ENCODE measurements around the gene PILRA. TPM values are rescaled to one million over a fixed set of nuclear protein-coding genes. Genes with fewer than 3 reads are reported as not detected.
A peak's percentile ranks its signal among the peaks of the same experiment; 100 is the strongest.
"Not testable (repeated sequence)": the region's sequence is repeated elsewhere in the genome, so short reads cannot be mapped to it uniquely, and the experiment has no call there.

Gene PILRA
- total and polyA plus RNA-seq, 4 donors = 5.8 to 21.5 (median 10.9) TPM

DNA sequence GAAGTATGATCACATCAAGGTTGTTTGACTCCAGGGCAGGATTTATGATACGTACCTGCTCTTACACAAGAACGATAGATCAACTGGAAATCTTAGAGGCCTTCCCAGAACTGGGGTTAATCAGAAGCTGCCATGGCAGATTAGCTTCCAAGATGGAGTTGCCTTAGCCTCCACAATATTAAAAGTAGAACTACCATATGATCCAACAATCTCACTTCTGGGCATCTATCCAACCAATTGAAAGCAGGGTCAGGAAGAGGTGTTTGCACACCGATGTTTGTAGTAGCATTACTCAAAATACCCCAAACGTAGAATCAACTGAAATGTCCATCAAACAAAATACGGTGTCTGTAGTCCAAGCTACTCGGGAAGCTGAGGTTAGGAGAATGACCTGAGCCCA lies 8.8 kb upstream of the PILRA start:
- WGBS, 2 donors = 90 to 91% methylated on average over 6 of the region's 6 CpGs
- Histone ChIP-seq H3K36me3 (ENCODE audit: control insufficient read depth in 1 of 2, insufficient read depth in 2 of 2, low read length in 1 of 2) (peaks cover under 1 to 7% of the 10 kb centered on the region in 2 donors), H3K27me3 (ENCODE audit: control insufficient read depth in 1 of 2, insufficient read depth in 2 of 2, low read length in 1 of 2) (no peaks in the 10 kb centered on the region), H3K9me3 (ENCODE audit: control insufficient read depth, low read length) (no peaks in the 10 kb centered on the region), H3K4me3 (ENCODE audit: low read length in 2 of 2) (no peak overlapping the region), H3K4me1 (ENCODE audit: control insufficient read depth in 1 of 2, insufficient read depth in 2 of 2, low read length in 2 of 2) (no peaks in the 10 kb centered on the region), H3K27ac (ENCODE audit: low read depth in 1 of 2, low read length in 2 of 2) (no peak overlapping the region)
- ATAC-seq (ENCODE audit: low FRiP score) (no peak), DNase-seq (no peak)
- intact Hi-C loops (cut with DNase I) = no loop called here

DNA sequence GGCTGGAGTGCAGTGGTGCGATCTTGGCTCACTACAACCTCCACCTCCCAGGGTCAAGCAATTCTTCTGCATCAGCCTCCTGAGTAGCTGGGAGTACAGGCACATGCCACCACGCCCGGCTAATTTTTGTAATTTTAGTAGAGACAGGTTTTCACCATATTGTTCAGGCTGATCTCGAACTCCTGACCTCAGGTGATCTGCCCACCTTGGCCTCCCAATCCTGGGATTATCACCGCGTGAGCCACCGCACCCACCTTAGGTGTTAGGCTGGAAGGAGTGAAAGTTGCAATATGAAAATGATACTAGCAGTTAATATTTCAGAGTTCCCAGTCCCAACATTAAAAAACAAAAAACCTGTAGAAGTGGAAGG lies 7.3 kb upstream of the PILRA start:
- H3K4me3 ChIP-seq (ENCODE audit: low read length in 2 of 2); intact Hi-C loops (cut with DNase I); H3K27me3 ChIP-seq (ENCODE audit: control insufficient read depth in 1 of 2, insufficient read depth in 2 of 2, low read length in 1 of 2); H3K9me3 ChIP-seq (ENCODE audit: control insufficient read depth, low read length); DNase-seq; ATAC-seq (ENCODE audit: low FRiP score); H3K27ac ChIP-seq (ENCODE audit: low read depth in 1 of 2, low read length in 2 of 2); H3K4me1 ChIP-seq (ENCODE audit: control insufficient read depth in 1 of 2, insufficient read depth in 2 of 2, low read length in 2 of 2); H3K36me3 ChIP-seq (ENCODE audit: control insufficient read depth in 1 of 2, insufficient read depth in 2 of 2, low read length in 1 of 2): not testable (repeated sequence)
- 96% methylated on average over 7 of the region's 7 CpGs for WGBS, 2 donors

DNA sequence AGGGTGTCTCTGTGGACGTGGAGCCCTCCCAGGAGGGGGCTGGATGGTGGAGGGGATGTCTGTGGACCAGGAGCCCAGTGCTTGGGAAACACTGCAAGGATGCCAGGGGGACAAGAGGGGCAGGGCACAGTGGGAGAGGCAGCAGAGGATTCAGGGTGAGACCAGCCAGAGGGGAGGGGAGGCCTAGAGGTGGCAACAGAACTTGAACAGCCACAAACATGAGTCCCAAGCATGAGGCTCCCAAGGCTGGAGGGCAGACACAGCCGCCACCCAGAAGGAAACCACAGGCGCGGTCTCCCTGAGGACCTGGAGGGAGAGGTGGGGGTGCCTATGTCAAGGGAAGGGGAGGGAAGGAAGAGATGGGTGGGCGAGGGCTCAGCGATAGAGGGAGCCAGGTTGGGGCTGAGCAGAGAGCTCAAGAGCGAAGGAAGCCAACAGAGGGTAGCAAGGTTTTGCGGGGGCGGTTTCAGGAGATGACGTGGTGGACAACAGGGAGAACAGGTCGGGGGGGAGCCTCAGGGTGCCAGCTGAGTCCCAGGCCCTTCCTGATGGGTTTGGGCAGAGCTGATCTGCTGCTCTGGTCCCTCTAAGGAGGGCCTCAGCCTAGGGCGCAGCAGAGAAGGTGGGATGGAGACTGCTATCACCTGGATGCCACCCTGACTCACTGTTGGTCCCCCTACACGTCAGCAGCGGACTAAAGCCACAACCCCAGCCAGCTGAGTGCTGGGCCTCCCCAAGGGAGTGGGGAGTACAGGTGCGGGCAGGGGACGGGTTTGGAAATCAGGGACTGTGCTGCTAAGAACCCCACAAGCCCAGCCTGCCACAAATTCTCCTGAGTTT lies 6.7 kb upstream of the PILRA start:
- ATAC-seq (ENCODE audit: low FRiP score) = no peak
- H3K9me3 ChIP-seq (ENCODE audit: control insufficient read depth, low read length) = no peaks in the 10 kb centered on the region
- H3K27ac ChIP-seq (ENCODE audit: low read depth in 1 of 2, low read length in 2 of 2) = no peak overlapping the region
- H3K27me3 ChIP-seq (ENCODE audit: control insufficient read depth in 1 of 2, insufficient read depth in 2 of 2, low read length in 1 of 2) = no peaks in the 10 kb centered on the region
- H3K4me3 ChIP-seq (ENCODE audit: low read length in 2 of 2) = no peak overlapping the region
- peaks cover 0 to 5% of the 10 kb centered on the region in 2 donors for H3K36me3 ChIP-seq (ENCODE audit: control insufficient read depth in 1 of 2, insufficient read depth in 2 of 2, low read length in 1 of 2)
- intact Hi-C loops (cut with DNase I) = no loop called here
- WGBS, 2 donors = 89 to 92% methylated on average over 16 of the region's 16 CpGs
- DNase-seq = peak in 1 of 2 donors; percentile 57
- H3K4me1 ChIP-seq (ENCODE audit: control insufficient read depth in 1 of 2, insufficient read depth in 2 of 2, low read length in 2 of 2) = no peaks in the 10 kb centered on the region

DNA sequence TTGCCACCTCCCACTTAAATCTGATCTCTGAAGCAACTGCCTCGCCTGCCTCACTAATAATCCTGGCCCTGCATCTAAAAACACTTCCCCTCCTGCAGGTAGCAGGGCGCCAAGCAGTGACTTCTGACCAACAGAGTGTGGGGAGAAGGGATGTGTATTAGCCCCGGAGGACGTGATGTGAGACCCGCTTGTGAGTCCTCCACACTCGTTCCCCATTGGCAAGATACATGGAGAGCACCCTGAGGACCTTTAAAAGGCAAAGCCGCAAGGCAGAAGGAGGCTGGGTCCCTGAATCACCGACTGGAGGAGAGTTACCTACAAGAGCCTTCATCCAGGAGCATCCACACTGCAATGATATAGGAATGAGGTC lies 6.1 kb upstream of the PILRA start:
- Histone ChIP-seq H3K36me3 (ENCODE audit: control insufficient read depth in 1 of 2, insufficient read depth in 2 of 2, low read length in 1 of 2) (no peaks in the 10 kb centered on the region), H3K9me3 (ENCODE audit: control insufficient read depth, low read length) (no peaks in the 10 kb centered on the region), H3K4me3 (ENCODE audit: low read length in 2 of 2) (no peak overlapping the region), H3K4me1 (ENCODE audit: control insufficient read depth in 1 of 2, insufficient read depth in 2 of 2, low read length in 2 of 2) (no peaks in the 10 kb centered on the region), H3K27ac (ENCODE audit: low read depth in 1 of 2, low read length in 2 of 2) (no peak overlapping the region), H3K27me3 (ENCODE audit: control insufficient read depth in 1 of 2, insufficient read depth in 2 of 2, low read length in 1 of 2) (no peaks in the 10 kb centered on the region)
- WGBS, 2 donors = 93 to 95% methylated on average over 8 of the region's 8 CpGs
- intact Hi-C loops (cut with DNase I) = no loop called here
- DNase-seq (peak in 1 of 2 donors; percentile 39), ATAC-seq (ENCODE audit: low FRiP score) (no peak)

DNA sequence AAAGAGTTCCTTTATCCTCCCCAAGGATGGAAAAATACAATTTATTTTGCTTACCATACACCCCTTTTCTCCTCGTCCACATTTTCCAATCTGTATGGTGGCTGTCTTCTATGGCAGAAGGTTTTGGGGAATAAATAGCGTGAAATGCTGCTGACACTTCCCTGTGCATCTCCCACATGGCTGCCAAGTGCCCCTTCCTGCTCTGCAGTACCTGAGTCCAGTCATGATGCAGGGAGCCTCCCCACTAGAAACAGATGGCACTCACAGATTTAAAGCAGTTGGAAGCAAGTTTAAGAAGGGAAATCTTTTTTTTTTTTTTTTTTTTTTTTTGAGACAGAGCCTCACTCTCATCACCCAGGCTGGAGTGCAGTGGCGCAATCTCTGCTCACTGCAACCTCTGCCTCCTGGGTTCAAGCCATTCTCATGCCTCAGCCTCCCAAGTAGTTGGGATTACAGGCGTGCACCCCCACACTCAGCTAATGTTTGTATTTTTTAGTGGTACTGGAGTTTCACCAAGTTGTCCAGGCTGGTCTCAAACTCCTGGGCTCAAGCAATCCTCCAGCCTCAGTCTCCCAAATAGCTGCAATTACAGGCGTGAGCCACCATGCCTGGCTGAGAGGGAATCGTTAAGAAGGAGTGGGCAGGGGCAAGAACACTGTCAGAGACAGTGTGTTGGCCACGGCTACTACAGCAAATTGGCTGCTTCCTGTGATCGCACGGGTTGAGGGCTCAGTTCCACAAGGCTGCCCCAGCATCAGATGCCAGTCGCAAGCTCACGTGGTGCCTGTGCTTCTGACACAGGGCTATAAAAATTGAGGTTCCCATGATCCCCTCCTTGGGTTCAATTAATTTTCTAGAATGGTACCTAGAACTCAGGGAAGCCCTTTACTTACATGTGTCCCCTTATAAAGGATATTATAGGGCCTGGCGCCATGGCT lies 5.3 kb upstream of the PILRA start:
- intact Hi-C loops (cut with DNase I) = no loop called here
- DNase-seq (peak; percentile 69 to 79), ATAC-seq (ENCODE audit: low FRiP score) (no peak)
- no peaks in the 10 kb centered on the region for H3K9me3 ChIP-seq (ENCODE audit: control insufficient read depth, low read length)
- no peak overlapping the region for H3K4me3 ChIP-seq (ENCODE audit: low read length in 2 of 2)
- no peak overlapping the region for H3K27ac ChIP-seq (ENCODE audit: low read depth in 1 of 2, low read length in 2 of 2)
- H3K4me1 ChIP-seq (ENCODE audit: control insufficient read depth in 1 of 2, insufficient read depth in 2 of 2, low read length in 2 of 2) = no peaks in the 10 kb centered on the region
- 86 to 90% methylated on average over 12 of the region's 12 CpGs for WGBS, 2 donors
- no peaks in the 10 kb centered on the region for H3K36me3 ChIP-seq (ENCODE audit: control insufficient read depth in 1 of 2, insufficient read depth in 2 of 2, low read length in 1 of 2)
- H3K27me3 ChIP-seq (ENCODE audit: control insufficient read depth in 1 of 2, insufficient read depth in 2 of 2, low read length in 1 of 2) = no peaks in the 10 kb centered on the region

DNA sequence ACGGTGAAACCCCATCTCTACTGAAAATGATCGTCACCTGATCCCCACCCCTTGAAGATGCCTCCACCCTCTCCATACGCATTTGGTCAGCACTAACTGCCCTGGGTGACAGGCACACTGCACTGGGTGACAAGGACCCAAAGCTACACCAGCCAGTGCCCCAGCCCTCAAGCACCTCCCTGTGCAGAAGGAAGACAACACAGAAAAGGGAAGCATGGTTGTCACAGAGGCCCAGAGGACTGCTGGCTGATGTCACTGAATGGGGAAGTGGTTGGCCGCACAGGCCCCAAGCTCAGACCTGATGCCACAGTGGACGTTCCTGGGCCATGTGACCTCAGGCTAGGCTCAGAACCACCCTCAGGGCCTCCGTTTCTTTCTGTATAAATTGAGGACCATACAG lies 4.2 kb upstream of the PILRA start:
- H3K27me3 ChIP-seq (ENCODE audit: control insufficient read depth in 1 of 2, insufficient read depth in 2 of 2, low read length in 1 of 2) = no peaks in the 10 kb centered on the region
- H3K4me1 ChIP-seq (ENCODE audit: control insufficient read depth in 1 of 2, insufficient read depth in 2 of 2, low read length in 2 of 2) = no peaks in the 10 kb centered on the region
- H3K9me3 ChIP-seq (ENCODE audit: control insufficient read depth, low read length) = no peaks in the 10 kb centered on the region
- whole genome bisulfite sequencing, 2 donors = 63 to 72% methylated on average over 6 of the region's 6 CpGs
- H3K36me3 ChIP-seq (ENCODE audit: control insufficient read depth in 1 of 2, insufficient read depth in 2 of 2, low read length in 1 of 2) = no peaks in the 10 kb centered on the region
- peak; percentile 66 for ATAC-seq (ENCODE audit: low FRiP score)
- peak; percentile 76 to 90 for DNase-seq
- intact Hi-C loops (cut with DNase I) = no loop called here
- no peak overlapping the region for H3K4me3 ChIP-seq (ENCODE audit: low read length in 2 of 2)
- H3K27ac ChIP-seq (ENCODE audit: low read depth in 1 of 2, low read length in 2 of 2) = no peak overlapping the region

DNA sequence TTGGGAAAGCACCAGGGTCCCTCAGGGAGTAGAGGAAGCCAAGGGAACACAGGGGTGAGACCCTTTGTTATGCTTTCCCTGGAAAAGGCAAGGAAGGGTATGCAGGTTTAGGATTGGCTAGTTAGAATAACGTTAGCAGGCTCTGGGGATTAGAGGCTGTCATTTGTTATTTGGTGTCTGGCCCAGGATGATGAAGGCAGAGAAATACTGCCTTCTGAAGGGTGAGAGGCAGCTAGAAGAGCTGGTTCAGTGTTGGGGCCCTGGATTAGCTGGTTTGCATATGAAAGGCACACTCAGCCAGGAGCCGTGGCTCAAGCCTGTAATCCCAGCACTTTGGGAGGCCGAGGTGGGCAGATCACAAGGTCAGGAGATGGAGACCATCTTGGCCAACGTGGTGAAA lies 3.0 kb upstream of the PILRA start:
- intact Hi-C loops (cut with DNase I) = no loop called here
- no peak overlapping the region for H3K27ac ChIP-seq (ENCODE audit: low read depth in 1 of 2, low read length in 2 of 2)

DNA sequence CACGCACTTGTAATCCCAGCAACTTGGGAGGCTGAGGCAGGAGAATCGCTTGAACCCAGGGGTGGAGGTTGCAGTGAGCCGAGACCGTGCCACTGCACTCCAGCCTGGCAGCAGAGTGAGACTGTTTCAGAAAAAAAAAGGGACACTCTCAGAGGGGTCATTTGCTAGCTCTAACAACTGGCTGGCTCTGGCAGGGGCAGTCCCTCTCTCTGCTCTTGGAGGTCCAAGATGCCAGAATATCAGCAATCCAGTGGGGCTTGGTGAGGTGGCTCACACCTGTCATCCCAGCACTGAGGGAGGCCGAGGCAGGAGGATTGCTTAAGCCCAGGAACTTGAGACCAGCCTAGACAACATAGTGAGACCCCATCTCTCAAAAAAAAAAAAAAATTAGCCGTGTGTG lies 2.5 kb upstream of the PILRA start:
- Histone ChIP-seq H3K4me3 (ENCODE audit: low read length in 2 of 2) (no peak overlapping the region), H3K36me3 (ENCODE audit: control insufficient read depth in 1 of 2, insufficient read depth in 2 of 2, low read length in 1 of 2) (no peaks in the 10 kb centered on the region), H3K27me3 (ENCODE audit: control insufficient read depth in 1 of 2, insufficient read depth in 2 of 2, low read length in 1 of 2) (no peaks in the 10 kb centered on the region), H3K9me3 (ENCODE audit: control insufficient read depth, low read length) (no peaks in the 10 kb centered on the region), H3K4me1 (ENCODE audit: control insufficient read depth in 1 of 2, insufficient read depth in 2 of 2, low read length in 2 of 2) (no peaks in the 10 kb centered on the region), H3K27ac (ENCODE audit: low read depth in 1 of 2, low read length in 2 of 2) (no peak overlapping the region)
- DNase-seq (peak in 1 of 2 donors; percentile 30), ATAC-seq (ENCODE audit: low FRiP score) (no peak)
- intact Hi-C loops (cut with DNase I) = no loop called here
- 69 to 73% methylated on average over 6 of the region's 6 CpGs for WGBS, 2 donors

More for the DNA sequence above, 3.0 kb upstream of the PILRA start:
- Histone ChIP-seq H3K4me1 (ENCODE audit: control insufficient read depth in 1 of 2, insufficient read depth in 2 of 2, low read length in 2 of 2) (no peaks in the 10 kb centered on the region), H3K9me3 (ENCODE audit: control insufficient read depth, low read length) (no peaks in the 10 kb centered on the region), H3K36me3 (ENCODE audit: control insufficient read depth in 1 of 2, insufficient read depth in 2 of 2, low read length in 1 of 2) (no peaks in the 10 kb centered on the region), H3K27me3 (ENCODE audit: control insufficient read depth in 1 of 2, insufficient read depth in 2 of 2, low read length in 1 of 2) (no peaks in the 10 kb centered on the region), H3K4me3 (ENCODE audit: low read length in 2 of 2) (no peak overlapping the region)
- ATAC-seq (ENCODE audit: low FRiP score) (no peak), DNase-seq (peak in 1 of 2 donors; percentile 24)
- 10 to 19% methylated on average over 4 of the region's 4 CpGs for WGBS, 2 donors

Measured in aorta (tissue), 5 donors.